ENCODE measurements around the gene NARF.

DNA sequence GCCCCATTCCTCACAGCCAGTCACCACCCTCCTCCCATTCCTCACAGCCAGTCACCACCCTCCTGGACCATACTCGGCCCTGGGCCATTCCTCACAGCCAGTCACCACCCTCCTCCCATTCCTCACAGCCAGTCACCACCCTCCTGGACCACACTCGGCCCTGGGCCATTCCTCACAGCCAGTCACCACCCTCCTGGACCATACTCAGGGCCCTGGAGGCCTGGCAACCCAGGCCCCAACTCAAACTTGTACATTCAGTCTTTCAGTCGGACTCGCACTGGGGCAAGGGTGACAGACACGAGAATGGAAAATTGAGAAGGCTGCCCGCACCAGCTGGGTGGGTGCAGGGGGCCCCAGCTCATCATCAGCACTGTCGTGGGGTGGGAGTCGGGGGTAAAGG is 30.6 kb downstream of the NARF start:
- TF ChIP-seq, protein P1, sequence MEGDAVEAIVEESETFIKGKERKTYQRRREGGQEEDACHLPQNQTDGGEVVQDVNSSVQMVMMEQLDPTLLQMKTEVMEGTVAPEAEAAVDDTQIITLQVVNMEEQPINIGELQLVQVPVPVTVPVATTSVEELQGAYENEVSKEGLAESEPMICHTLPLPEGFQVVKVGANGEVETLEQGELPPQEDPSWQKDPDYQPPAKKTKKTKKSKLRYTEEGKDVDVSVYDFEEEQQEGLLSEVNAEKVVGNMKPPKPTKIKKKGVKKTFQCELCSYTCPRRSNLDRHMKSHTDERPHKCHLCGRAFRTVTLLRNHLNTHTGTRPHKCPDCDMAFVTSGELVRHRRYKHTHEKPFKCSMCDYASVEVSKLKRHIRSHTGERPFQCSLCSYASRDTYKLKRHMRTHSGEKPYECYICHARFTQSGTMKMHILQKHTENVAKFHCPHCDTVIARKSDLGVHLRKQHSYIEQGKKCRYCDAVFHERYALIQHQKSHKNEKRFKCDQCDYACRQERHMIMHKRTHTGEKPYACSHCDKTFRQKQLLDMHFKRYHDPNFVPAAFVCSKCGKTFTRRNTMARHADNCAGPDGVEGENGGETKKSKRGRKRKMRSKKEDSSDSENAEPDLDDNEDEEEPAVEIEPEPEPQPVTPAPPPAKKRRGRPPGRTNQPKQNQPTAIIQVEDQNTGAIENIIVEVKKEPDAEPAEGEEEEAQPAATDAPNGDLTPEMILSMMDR (IDR thresholded peaks at IDR 0.05), result no peak
- no peak for TF ChIP-seq POLR2A (IDR thresholded peaks at IDR 0.05)
